Lower lobe of right lung (tissue), 2 donors: Measurements from ENCODE around the gene TCF15. TPM values are rescaled to one million over a fixed set of nuclear protein-coding genes. Genes with fewer than 3 reads are reported as not detected.

Source experiments
- ATAC-seq, 2 donors: fragments of 200-7000 bp; cut with Tn5 transposase; one replicate each; pipeline ENCODE4 v1.9.1; 2020 to 2022; ENCODE audit warnings: mild to moderate bottlenecking in 2 of 2, moderate library complexity in 2 of 2
- DNase-seq: peaks from one replicate; pipeline ENCODE4 v3.0.0-alpha.2; 2020
- H3K27ac ChIP-seq: fragments of 200-600 bp; one replicate; pipeline ENCODE4 v1.8.0; 2022
- H3K27me3 ChIP-seq: fragments of 200-600 bp; one replicate; pipeline ENCODE4 v1.8.0; 2022; ENCODE audit warnings: low read depth
- H3K36me3 ChIP-seq: fragments of 200-600 bp; one replicate; pipeline ENCODE4 v1.8.0; 2022; ENCODE audit warnings: mild to moderate bottlenecking
- H3K4me1 ChIP-seq: fragments of 200-600 bp; one replicate; pipeline ENCODE4 v1.8.0; 2022
- H3K4me3 ChIP-seq: fragments of 200-600 bp; one replicate; pipeline ENCODE4 v1.8.0; 2022; ENCODE audit warnings: mild to moderate bottlenecking
- H3K9me3 ChIP-seq: fragments of 200-600 bp; one replicate; pipeline ENCODE4 v1.8.0; 2022
- CTCF ChIP-seq: fragments of 200-600 bp; IDR thresholded peaks from one replicate; pipeline ENCODE4 v1.8.0; 2022; ENCODE audit warnings: antibody characterized with exemption, mild to moderate bottlenecking
- intact Hi-C: fragments of 100-400 bp; cut with DNase I; formaldehyde crosslinking; loops from one replicate; pipeline ENCODE4 v1.11.0; 2022
- total RNA-seq: library from RNA; stranded (reverse); fragmentation: NEBNext Ultra II Directional; extraction: Animal tissue kit (Norgen Biotek cat#: 25700); gene quantifications from one replicate; pipeline ENCODE4 v1.2.1, GENCODE V29; 2021
- donor health status: DM: no; HTN: yes; CAD: no; lungs with severe emphysema.

The TCF15 gene
- total RNA-seq, 1 donor from 2014 or later: 0.65 TPM

- no peak overlapping the region for H3K27ac ChIP-seq
- no peak for TF ChIP-seq CTCF
- no peaks in the 10 kb centered on the region for H3K4me1 ChIP-seq
- H3K9me3 ChIP-seq: peaks cover 11% of the 10 kb centered on the region
- peaks cover 14% of the 10 kb centered on the region for H3K27me3 ChIP-seq
- no peak for ATAC-seq
- intact Hi-C loops: no loop called here
- DNase-seq: no peak
- no peaks in the 10 kb centered on the region for H3K36me3 ChIP-seq
- no peak overlapping the region for H3K4me3 ChIP-seq
These were observed 8.0 kb upstream of the TCF15 start for GRCh38 chr20:617934-618690.

GRCh38 chr20:615514-615913 lies 5.4 kb upstream of the TCF15 start:
- TF ChIP-seq CTCF: no peak
- Histone ChIP-seq H3K9me3 (peaks cover 11% of the 10 kb centered on the region), H3K4me3 (no peak overlapping the region), H3K4me1 (peaks cover 13% of the 10 kb centered on the region), H3K36me3 (no peaks in the 10 kb centered on the region), H3K27ac (no peak overlapping the region), H3K27me3 (peaks cover 36% of the 10 kb centered on the region)
- intact Hi-C loops: no loop called here
- DNase-seq (peak; percentile 5), ATAC-seq (no peak)

- DNase-seq (peak; percentile 11), ATAC-seq (no peak)
- no peaks in the 10 kb centered on the region for H3K36me3 ChIP-seq
- peak overlapping the region; percentile 31 for H3K27ac ChIP-seq
- no peaks in the 10 kb centered on the region for H3K9me3 ChIP-seq
- peaks cover 16% of the 10 kb centered on the region for H3K4me1 ChIP-seq
- intact Hi-C loops: no loop called here
- TF ChIP-seq CTCF: no peak
- H3K4me3 ChIP-seq: peak overlapping the region; percentile 25
- H3K27me3 ChIP-seq: peaks cover 59% of the 10 kb centered on the region
These were observed 1.7 kb upstream of the TCF15 start for GRCh38 chr20:611843-612185.

GRCh38 chr20:611047-611842 lies 1.1 kb upstream of the TCF15 start:
- Histone ChIP-seq H3K27ac (peak overlapping the region; percentile 31), H3K4me1 (peaks cover 16% of the 10 kb centered on the region), H3K9me3 (no peaks in the 10 kb centered on the region), H3K36me3 (no peaks in the 10 kb centered on the region), H3K4me3 (peak overlapping the region; percentile 25), H3K27me3 (peaks cover 58% of the 10 kb centered on the region)
- intact Hi-C loops: no loop called here
- no peak for TF ChIP-seq CTCF
- ATAC-seq: no peak
- DNase-seq: peak; percentile 27

- H3K9me3 ChIP-seq: no peaks in the 10 kb centered on the region
- intact Hi-C loops: no loop called here
- no peaks in the 10 kb centered on the region for H3K36me3 ChIP-seq
- no peak overlapping the region for H3K27ac ChIP-seq
- H3K4me3 ChIP-seq: peak overlapping the region; percentile 31
- TF ChIP-seq CTCF: no peak
- ATAC-seq (no peak), DNase-seq (peak; percentile 37)
- H3K27me3 ChIP-seq: peaks cover 58% of the 10 kb centered on the region
- H3K4me1 ChIP-seq: peaks cover 16% of the 10 kb centered on the region
These were observed 641 bp downstream of the TCF15 start for GRCh38 chr20:609371-609964.
